Astrocyte (in vitro differentiated cells and primary cell): ENCODE data around the gene RFX1. TPM values are rescaled to one million over a fixed set of nuclear protein-coding genes. Genes with fewer than 3 reads are reported as not detected.
"Not testable (repeated sequence)": the region's sequence is repeated elsewhere in the genome, so short reads cannot be mapped to it uniquely, and the experiment has no call there.

ENCODE experiments used
- DNase-seq: peaks from one replicate; pipeline ENCODE4 v3.0.0-alpha.2; 2010; ENCODE audit warnings: low read depth
- FAIRE-seq: peaks from 2 replicates; lab custom pipeline; 2011; peaks lifted over from hg19 to GRCh38; lab: Jason Lieb, UNC
- H2AFZ ChIP-seq: 2 replicates; pipeline ENCODE4 v1.6.0; 2012; ENCODE audit warnings: low read depth, low read length, inconsistent platforms
- H3K27ac ChIP-seq: 2 replicates; pipeline ENCODE4 v1.5.1; 2011; ENCODE audit warnings: low read depth, low read length, inconsistent platforms
- H3K27me3 ChIP-seq: 2 replicates; pipeline ENCODE4 v1.6.0; 2011; ENCODE audit warnings: low read length, inconsistent platforms; ENCODE audit not compliant: insufficient read depth
- H3K36me3 ChIP-seq: 2 replicates; pipeline ENCODE4 v1.5.1; 2011; ENCODE audit warnings: low read length, inconsistent platforms; ENCODE audit not compliant: insufficient read depth
- H3K4me1 ChIP-seq: 2 replicates; pipeline ENCODE4 v1.5.1; 2011; ENCODE audit warnings: low read length, inconsistent platforms; ENCODE audit not compliant: insufficient read depth
- H3K4me2 ChIP-seq: 2 replicates; pipeline ENCODE4 v1.6.0; 2012; ENCODE audit warnings: low read length, inconsistent platforms
- H3K4me3 ChIP-seq: 2 replicates; pipeline ENCODE4 v1.5.1; 2011; ENCODE audit warnings: low read depth, mild to moderate bottlenecking, low read length, inconsistent platforms; ENCODE audit not compliant: insufficient read depth
- H3K79me2 ChIP-seq: 2 replicates; pipeline ENCODE4 v1.6.0; 2012; ENCODE audit warnings: mild to moderate bottlenecking, low read length, inconsistent platforms; ENCODE audit not compliant: insufficient read depth
- H3K9ac ChIP-seq: 2 replicates; pipeline ENCODE4 v1.6.0; 2012; ENCODE audit warnings: mild to moderate bottlenecking, low read length, inconsistent platforms
- H3K9me3 ChIP-seq: 2 replicates; pipeline ENCODE4 v1.5.1; 2012; ENCODE audit warnings: low read depth, mild to moderate bottlenecking, low read length, inconsistent platforms; ENCODE audit not compliant: insufficient read depth
- H4K20me1 ChIP-seq: 2 replicates; pipeline ENCODE4 v1.6.0; 2012; ENCODE audit warnings: low read length, inconsistent platforms; ENCODE audit not compliant: insufficient read depth
- H3K27ac Mint-ChIP-seq: one replicate; pipeline ENCODE4 v1.8.0; 2021; ENCODE audit warnings: mild to moderate bottlenecking, mixed read lengths; ENCODE audit not compliant: unreplicated experiment
- H3K27me3 Mint-ChIP-seq: one replicate; pipeline ENCODE4 v1.8.0; 2021; ENCODE audit warnings: low read depth, mixed read lengths; ENCODE audit not compliant: unreplicated experiment
- H3K36me3 Mint-ChIP-seq: one replicate; pipeline ENCODE4 v1.8.0; 2021; ENCODE audit warnings: low read depth, mixed read lengths; ENCODE audit not compliant: unreplicated experiment
- H3K4me1 Mint-ChIP-seq: one replicate; pipeline ENCODE4 v1.8.0; 2021; ENCODE audit warnings: low read depth, mixed read lengths; ENCODE audit not compliant: unreplicated experiment
- H3K4me3 Mint-ChIP-seq: one replicate; pipeline ENCODE4 v1.8.0; 2021; ENCODE audit warnings: mild to moderate bottlenecking, moderate library complexity, mixed read lengths; ENCODE audit not compliant: unreplicated experiment
- H3K9me3 Mint-ChIP-seq: one replicate; pipeline ENCODE4 v1.8.0; 2021; ENCODE audit warnings: mild to moderate bottlenecking, mixed read lengths; ENCODE audit not compliant: unreplicated experiment
- CTCF ChIP-seq: IDR thresholded peaks from 2 replicates; pipeline ENCODE4 v1.5.1; 2011; ENCODE audit warnings: low read depth, mild to moderate bottlenecking, inconsistent platforms, low read length, moderate library complexity; ENCODE audit not compliant: insufficient read depth
- EZH2 ChIP-seq: IDR thresholded peaks from 2 replicates; pipeline ENCODE4 v1.6.1; 2012; ENCODE audit warnings: mild to moderate bottlenecking, low read length, inconsistent platforms; ENCODE audit not compliant: insufficient read depth
- total RNA-seq: library from RNA; stranded (reverse); gene quantifications from 2 replicates; pipeline ENCODE4 v1.2.1, GENCODE V29; 2021

The RFX1 gene
- total RNA-seq, 1 donor from 2014 or later = 11.8 TPM

GRCh38 chr19:14042659-14043608, 36.8 kb upstream of the RFX1 start:
- not testable (repeated sequence) for H2AFZ ChIP-seq, H3K27me3 Mint-ChIP-seq, H3K4me1 ChIP-seq, DNase-seq, H3K79me2 ChIP-seq, H4K20me1 ChIP-seq, H3K4me3 Mint-ChIP-seq, H3K4me1 Mint-ChIP-seq, H3K36me3 ChIP-seq, H3K27ac ChIP-seq, H3K27ac Mint-ChIP-seq, H3K4me2 ChIP-seq, FAIRE-seq, H3K9me3 Mint-ChIP-seq, H3K27me3 ChIP-seq, H3K4me3 ChIP-seq, H3K36me3 Mint-ChIP-seq, H3K9ac ChIP-seq, H3K9me3 ChIP-seq
- TF ChIP-seq CTCF = peak; percentile 45

- no peak overlapping the region for H3K4me3 ChIP-seq
- no peaks in the 10 kb centered on the region for H3K9me3 ChIP-seq
- H4K20me1 ChIP-seq = no peaks in the 10 kb centered on the region
- no peak for DNase-seq
- H3K27me3 ChIP-seq = no peaks in the 10 kb centered on the region
- no peak for TF ChIP-seq CTCF
- Mint-ChIP-seq H3K4me1 (no peaks in the 10 kb centered on the region), H3K9me3 (no peaks in the 10 kb centered on the region), H3K36me3 (peaks cover 2% of the 10 kb centered on the region), H3K27me3 (no peaks in the 10 kb centered on the region), H3K4me3 (no peak overlapping the region), H3K27ac (no peak overlapping the region)
- H3K4me1 ChIP-seq = no peaks in the 10 kb centered on the region
- H3K36me3 ChIP-seq = no peaks in the 10 kb centered on the region
- no peak overlapping the region for H2AFZ ChIP-seq
- H3K79me2 ChIP-seq = no peaks in the 10 kb centered on the region
- H3K27ac ChIP-seq = no peak overlapping the region
- H3K4me2 ChIP-seq = no peak overlapping the region
- FAIRE-seq = no peak
- no peak overlapping the region for H3K9ac ChIP-seq
Measured at GRCh38 chr19:14039181-14039580, 33.1 kb upstream of the RFX1 start.

- DNase-seq (peak; percentile 49), FAIRE-seq (no peak)
- Histone ChIP-seq H4K20me1 (no peaks in the 10 kb centered on the region), H3K36me3 (no peaks in the 10 kb centered on the region), H3K4me1 (peaks cover 2% of the 10 kb centered on the region), H3K4me2 (no peak overlapping the region), H3K27ac (no peak overlapping the region), H3K27me3 (no peaks in the 10 kb centered on the region), H3K4me3 (no peak overlapping the region), H3K9me3 (no peaks in the 10 kb centered on the region), H3K79me2 (no peaks in the 10 kb centered on the region), H2AFZ (no peak overlapping the region), H3K9ac (no peak overlapping the region)
- H3K4me1 Mint-ChIP-seq = no peaks in the 10 kb centered on the region
- H3K27me3 Mint-ChIP-seq = peaks cover 5% of the 10 kb centered on the region
- TF ChIP-seq CTCF (no peak), EZH2 (no peak)
- no peak overlapping the region for H3K4me3 Mint-ChIP-seq
- H3K27ac Mint-ChIP-seq = peak overlapping the region; percentile 77
- H3K9me3 Mint-ChIP-seq = no peaks in the 10 kb centered on the region
- H3K36me3 Mint-ChIP-seq = peaks cover 2% of the 10 kb centered on the region
Measured at GRCh38 chr19:14035706-14036105, 29.6 kb upstream of the RFX1 start.

- DNase-seq, H3K4me1 ChIP-seq, FAIRE-seq, H3K9me3 ChIP-seq, H3K36me3 ChIP-seq, H3K4me3 ChIP-seq, H3K27me3 Mint-ChIP-seq, H3K36me3 Mint-ChIP-seq, H3K4me2 ChIP-seq, H3K27me3 ChIP-seq, H4K20me1 ChIP-seq, H3K4me1 Mint-ChIP-seq, H3K27ac Mint-ChIP-seq, H3K9me3 Mint-ChIP-seq, H3K4me3 Mint-ChIP-seq, H2AFZ ChIP-seq, H3K27ac ChIP-seq, H3K9ac ChIP-seq, H3K79me2 ChIP-seq: not testable (repeated sequence)
Measured at GRCh38 chr19:14035159-14035558, 29.0 kb upstream of the RFX1 start.
